GM12878 (cell line): ENCODE measurements around the gene PREX1. TPM values are rescaled to one million over a fixed set of nuclear protein-coding genes. Genes with fewer than 3 reads are reported as not detected.

Source experiments
- BACH1 ChIP-seq: fragments of 450-650 bp; IDR thresholded peaks from 2 replicates; pipeline ENCODE4 v1.6.1; 2017; ENCODE audit warnings: mild to moderate bottlenecking, borderline replicate concordance
- CHD1 ChIP-seq: IDR thresholded peaks from 2 replicates; pipeline ENCODE4 v1.6.1; 2012; ENCODE audit warnings: low read depth, low read length, improper control_type of control experiment
- CREB1 ChIP-seq: IDR thresholded peaks from 2 replicates; pipeline ENCODE4 v1.6.1; 2012; ENCODE audit warnings: low read depth, mild to moderate bottlenecking, inconsistent platforms
- CTCF ChIP-seq, 3 experiments: IDR thresholded peaks in 2 of 3; conservative IDR thresholded peaks in 1 of 3; 2 replicates each; pipeline ENCODE4 v1.5.1; 2011; ENCODE audit warnings: low read depth in 3 of 3, low read length in 3 of 3, mild to moderate bottlenecking in 3 of 3, control low read depth in 2 of 3, moderate library complexity in 2 of 3, inconsistent platforms in 1 of 3, mixed read lengths in 1 of 3; ENCODE audit not compliant: control insufficient read depth in 2 of 3, insufficient read depth in 1 of 3; ENCODE audit errors: extremely low read depth in 1 of 3
- DPF2 ChIP-seq: fragments of 450-650 bp; IDR thresholded peaks from 2 replicates; pipeline ENCODE4 v1.6.1; 2017; ENCODE audit warnings: mild to moderate bottlenecking
- EED ChIP-seq: sonication (generic); IDR thresholded peaks from 2 replicates; pipeline ENCODE4 v1.6.1; 2016; ENCODE audit warnings: antibody characterized with exemption, low read depth
- ESRRA ChIP-seq: IDR thresholded peaks from 2 replicates; pipeline ENCODE4 v1.6.1; 2012; ENCODE audit warnings: mild to moderate bottlenecking, low read length, improper control_type of control experiment
- EZH2 ChIP-seq: IDR thresholded peaks from 2 replicates; pipeline ENCODE4 v1.6.1; 2012; ENCODE audit warnings: low read depth, mild to moderate bottlenecking, control low read depth, inconsistent platforms, low read length, borderline replicate concordance; ENCODE audit not compliant: control insufficient read depth
- FOXK2 ChIP-seq: fragments of 450-650 bp; IDR thresholded peaks from 2 replicates; pipeline ENCODE4 v1.6.1; 2017; ENCODE audit warnings: mild to moderate bottlenecking, moderate library complexity
- IRF3 ChIP-seq: fragments of 450-650 bp; IDR thresholded peaks from 2 replicates; pipeline ENCODE4 v1.6.1; 2014; ENCODE audit warnings: mild to moderate bottlenecking
- LARP7 ChIP-seq: fragments of 450-650 bp; IDR thresholded peaks from 2 replicates; pipeline ENCODE4 v1.6.1; 2017; ENCODE audit warnings: mild to moderate bottlenecking
- MEF2A ChIP-seq: IDR thresholded peaks from 2 replicates; pipeline ENCODE4 v1.6.1; 2011; ENCODE audit warnings: low read depth, mild to moderate bottlenecking, low read length, moderate library complexity; ENCODE audit not compliant: insufficient read depth
- NBN ChIP-seq: fragments of 450-650 bp; IDR thresholded peaks from 2 replicates; pipeline ENCODE4 v1.6.1; 2016
- RAD21 ChIP-seq: IDR thresholded peaks from 2 replicates; pipeline ENCODE4 v1.6.1; 2011; ENCODE audit warnings: mild to moderate bottlenecking, low read depth, low read length, moderate library complexity; ENCODE audit not compliant: insufficient read depth
- RAD51 ChIP-seq: fragments of 450-650 bp; IDR thresholded peaks from 2 replicates; pipeline ENCODE4 v1.6.1; 2016; ENCODE audit warnings: moderate library complexity, mild to moderate bottlenecking, inconsistent platforms
- RUNX3 ChIP-seq: IDR thresholded peaks from 2 replicates; pipeline ENCODE4 v1.6.1; 2012; ENCODE audit warnings: low read length, inconsistent platforms
- SIN3A ChIP-seq: IDR thresholded peaks from 2 replicates; pipeline ENCODE4 v1.6.1; 2012; ENCODE audit warnings: low read depth, low read length, improper control_type of control experiment
- SMAD5 ChIP-seq: IDR thresholded peaks from 2 replicates; pipeline ENCODE4 v1.6.1; 2016; ENCODE audit warnings: antibody characterized with exemption, low read depth
- SMARCA5 ChIP-seq: fragments of 450-650 bp; IDR thresholded peaks from 2 replicates; pipeline ENCODE4 v1.6.1; 2017; ENCODE audit warnings: mild to moderate bottlenecking
- WRNIP1 ChIP-seq: IDR thresholded peaks from 2 replicates; pipeline ENCODE4 v1.6.1; 2011; ENCODE audit warnings: low read depth, low read length, improper control_type of control experiment, borderline replicate concordance
- YBX1 ChIP-seq: fragments of 450-650 bp; IDR thresholded peaks from 2 replicates; pipeline ENCODE4 v1.6.1; 2016; ENCODE audit warnings: antibody characterized with exemption
- YY1 ChIP-seq: IDR thresholded peaks from 2 replicates; pipeline ENCODE4 v1.6.1; 2011; ENCODE audit warnings: low read depth, mild to moderate bottlenecking, low read length
- ZBTB33 ChIP-seq: fragments of 450-650 bp; IDR thresholded peaks from 2 replicates; pipeline ENCODE4 v1.6.1; 2017; ENCODE audit warnings: mild to moderate bottlenecking
- ZNF217 ChIP-seq: fragments of 450-650 bp; IDR thresholded peaks from 2 replicates; pipeline ENCODE4 v1.6.1; 2017; ENCODE audit warnings: antibody characterized with exemption, mild to moderate bottlenecking
- ZSCAN29 ChIP-seq: fragments of 450-650 bp; IDR thresholded peaks from 2 replicates; pipeline ENCODE4 v1.6.1; 2017; ENCODE audit warnings: mild to moderate bottlenecking, moderate library complexity
- polyA plus RNA-seq, 11 experiments: library from polyadenylated mRNA; depleted of rRNA in 4 of 11; unstranded in 6 of 11; stranded (reverse) in 5 of 11; fragments of >200 nt; fragmentation: Nextera tagmentation in 4 of 11; fragmentation: Illumina TruSeq in 1 of 11; extraction: Ambion mirVana in 4 of 11; extraction: Trizol in 1 of 11; gene quantifications; 1 replicate in 1 of 11; 2 replicates in 10 of 11; pipeline versions ENCODE4 v1.2.1 to v1.2.3, GENCODE V29; 2011 to 2016; ENCODE audit warnings: inconsistent platforms in 2 of 11, missing spikeins in 2 of 11, low read depth in 1 of 11
- total RNA-seq, 4 experiments: library from RNA; depleted of rRNA in 3 of 4; stranded (reverse); fragments of >200 nt in 3 of 4; fragmentation: Illumina TruSeq in 1 of 4; extraction: Trizol in 1 of 4; gene quantifications; 2 replicates each; pipeline versions ENCODE4 v1.2.1 to v1.2.3, GENCODE V29; 2013 to 2021
- TF ChIP-seq, protein P1 (sequence below): fragments of 450-650 bp; IDR thresholded peaks from 2 replicates; pipeline ENCODE4 v1.6.1; 2017; ENCODE audit warnings: borderline replicate concordance
- TF ChIP-seq, protein P2 (sequence below): IDR thresholded peaks from 2 replicates; pipeline ENCODE4 v1.6.1; 2011; ENCODE audit warnings: borderline replicate concordance, low read depth, mild to moderate bottlenecking, moderate library complexity, mixed read lengths, low read length; ENCODE audit not compliant: insufficient read depth; ENCODE audit errors: extremely low read length

The PREX1 gene
- total and polyA plus RNA-seq, 10 of the 15 experiments (the other 5 are each of a cell fraction or from before 2014, with no cell fraction given) = 2.6 to 114 (median 38.9) TPM

- TF ChIP-seq MEF2A (no peak), CTCF (IDR thresholded peaks at IDR 0.05 in 2 of 3, conservative IDR thresholded peaks at IDR 0.05 in 1 of 3; ENCODE audit: control insufficient read depth in 2 of 3, extremely low read depth in 1 of 3, insufficient read depth in 1 of 3, low read depth in 3 of 3, low read length in 3 of 3) (no peak), FOXK2 (no peak), ZNF217 (no peak), RAD51 (no peak), SMAD5 (no peak), CREB1 (no peak), CHD1 (no peak), SMARCA5 (no peak), NBN (no peak), RUNX3 (peak; percentile 86), ESRRA (no peak), BACH1 (no peak), EED (peak; percentile 80), LARP7 (no peak), ZBTB33 (no peak), EZH2 (no peak), ZSCAN29 (no peak), WRNIP1 (no peak), YBX1 (no peak), DPF2 (no peak), SIN3A (no peak), RAD21 (no peak), YY1 (no peak), IRF3 (no peak)
- TF ChIP-seq, protein P1, sequence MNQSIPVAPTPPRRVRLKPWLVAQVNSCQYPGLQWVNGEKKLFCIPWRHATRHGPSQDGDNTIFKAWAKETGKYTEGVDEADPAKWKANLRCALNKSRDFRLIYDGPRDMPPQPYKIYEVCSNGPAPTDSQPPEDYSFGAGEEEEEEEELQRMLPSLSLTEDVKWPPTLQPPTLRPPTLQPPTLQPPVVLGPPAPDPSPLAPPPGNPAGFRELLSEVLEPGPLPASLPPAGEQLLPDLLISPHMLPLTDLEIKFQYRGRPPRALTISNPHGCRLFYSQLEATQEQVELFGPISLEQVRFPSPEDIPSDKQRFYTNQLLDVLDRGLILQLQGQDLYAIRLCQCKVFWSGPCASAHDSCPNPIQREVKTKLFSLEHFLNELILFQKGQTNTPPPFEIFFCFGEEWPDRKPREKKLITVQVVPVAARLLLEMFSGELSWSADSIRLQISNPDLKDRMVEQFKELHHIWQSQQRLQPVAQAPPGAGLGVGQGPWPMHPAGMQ = no peak
- TF ChIP-seq, protein P2, sequence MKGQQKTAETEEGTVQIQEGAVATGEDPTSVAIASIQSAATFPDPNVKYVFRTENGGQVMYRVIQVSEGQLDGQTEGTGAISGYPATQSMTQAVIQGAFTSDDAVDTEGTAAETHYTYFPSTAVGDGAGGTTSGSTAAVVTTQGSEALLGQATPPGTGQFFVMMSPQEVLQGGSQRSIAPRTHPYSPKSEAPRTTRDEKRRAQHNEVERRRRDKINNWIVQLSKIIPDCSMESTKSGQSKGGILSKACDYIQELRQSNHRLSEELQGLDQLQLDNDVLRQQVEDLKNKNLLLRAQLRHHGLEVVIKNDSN = no peak
These were observed 4.9 kb downstream of the PREX1 start (continued) for GRCh38 chr20:48822879-48823385.
